ENCODE data around the gene FAM131A.

GRCh38 chr3:184343200-184343876 lies 5.9 kb downstream of the FAM131A start:
- no peak for TF ChIP-seq CTCF (IDR thresholded peaks at IDR 0.05)
- no peak for TF ChIP-seq POLR2A (IDR thresholded peaks at IDR 0.05)

Measured in thyroid gland (tissue), 4 donors.